ENCODE measurements around the gene LRP5. TPM values are rescaled to one million over a fixed set of nuclear protein-coding genes. Genes with fewer than 3 reads are reported as not detected.

Gene LRP5
- total and polyA plus RNA-seq, 9 of the 15 experiments (the other 6 are each of a cell fraction or from before 2014, with no cell fraction given) = 0.48 to 44.2 (median 13.5) TPM

- TF ChIP-seq MNT (conservative IDR thresholded peaks at IDR 0.05) (no peak), CBFB (CRISPR knock-in tag; IDR thresholded peaks at IDR 0.05) (no peak), PRMT5 (CRISPR knock-in tag; IDR thresholded peaks at IDR 0.05) (no peak), ZNF134 (CRISPR knock-in tag; conservative IDR thresholded peaks at IDR 0.05) (no peak), RUNX1 (IDR thresholded peaks at IDR 0.05; ENCODE audit: low read depth) (no peak), PTRF (tag; IDR thresholded peaks at IDR 0.05) (no peak), SNRNP70 (optimal IDR thresholded peaks at IDR 0.05; ENCODE audit: low read depth, low read length) (no peak), ZNF407 (IDR thresholded peaks at IDR 0.05; ENCODE audit: low read depth) (no peak), CHD2 (IDR thresholded peaks at IDR 0.05; ENCODE audit: low read depth, low read length) (no peak), ZNF263 (CRISPR knock-in tag; IDR thresholded peaks at IDR 0.05; ENCODE audit: borderline replicate concordance) (no peak)
Observed at GRCh38 chr11:68329978-68330699, 17.7 kb downstream of the LRP5 start (continued).

Measured in K562 (cell line).